Endothelial cell of hepatic sinusoid (primary cell): Measurements from ENCODE around the gene ZNF264.

Experiments used
- in situ Hi-C: cut with HindIII; loops from 2 replicates; pipeline ENCODE4 v1.10.0; 2017; ENCODE audit warnings: low sequenced_read_pairs

Gene ZNF264

GRCh38 chr19:57244513-57244912 lies 53.2 kb downstream of the ZNF264 start:
- in situ Hi-C loops, result loop anchor here (10.0 kb wide), 1 partner anchor 140 kb away; the partner anchor contains the start of gene ZNF548

DNA sequence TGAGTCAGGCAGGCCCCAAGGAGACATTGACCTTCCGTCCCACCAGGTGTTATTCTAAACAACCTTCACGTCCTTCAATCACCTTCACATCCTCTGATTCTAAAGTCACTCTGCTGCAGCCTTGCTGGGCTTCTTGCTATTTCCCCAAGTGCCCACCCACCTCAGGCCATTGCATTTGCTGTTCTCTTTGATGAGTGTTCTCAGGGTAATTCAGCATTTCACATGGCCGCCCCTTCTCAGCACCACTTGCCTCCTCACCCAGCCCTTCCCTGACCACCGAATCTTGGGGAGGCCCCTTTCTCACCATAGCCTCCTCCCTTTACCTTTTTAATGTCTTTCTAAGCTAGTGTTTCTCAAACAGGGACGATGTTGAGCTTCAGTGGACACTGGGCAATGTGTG lies 53.8 kb downstream of the ZNF264 start:
- in situ Hi-C loops, result loop anchor here (10.0 kb wide), 1 partner anchor 140 kb away; the partner anchor contains the start of gene ZNF548

- in situ Hi-C loops, result loop anchor here (10.0 kb wide), 1 partner anchor 139 kb away; the partner anchor contains the start of gene ZNF548
Observed at GRCh38 chr19:57245959-57246358, 54.7 kb downstream of the ZNF264 start.

- in situ Hi-C loops, result loop anchor here (10.0 kb wide), 1 partner anchor 136 kb away; the partner anchor contains the start of gene ZNF548
Observed at GRCh38 chr19:57248646-57249045, 57.3 kb downstream of the ZNF264 start.

DNA sequence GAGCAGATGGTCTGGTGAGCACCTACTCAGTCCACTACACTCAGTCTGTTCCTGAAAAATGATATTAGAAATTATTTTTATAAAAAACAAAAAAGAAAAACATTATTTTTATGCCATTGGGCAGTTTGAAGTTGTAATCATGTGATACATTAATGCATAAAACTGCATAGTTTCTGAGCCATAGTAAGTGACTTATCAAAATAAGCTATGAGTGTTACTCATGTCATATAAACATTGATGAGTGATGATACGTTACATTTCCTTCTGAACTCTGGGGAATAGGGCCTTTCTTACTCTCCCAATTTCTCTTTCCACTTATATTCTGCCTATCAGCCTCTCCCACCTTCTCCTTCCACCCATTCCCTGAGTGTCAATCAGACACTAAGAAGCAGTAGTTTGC lies 58.0 kb downstream of the ZNF264 start:
- in situ Hi-C loops, result loop anchor here (10.0 kb wide), 1 partner anchor 135 kb away; the partner anchor contains the start of gene ZNF548

- in situ Hi-C loops, result loop anchor here (5.0 kb wide), 2 partner anchors 36 to 49 kb away; no protein-coding TSS in a partner anchor
Observed at GRCh38 chr19:57253767-57254166, 62.5 kb downstream of the ZNF264 start.

GRCh38 chr19:57262044-57262443 lies 70.7 kb downstream of the ZNF264 start:
- in situ Hi-C loops, result no loop called here

DNA sequence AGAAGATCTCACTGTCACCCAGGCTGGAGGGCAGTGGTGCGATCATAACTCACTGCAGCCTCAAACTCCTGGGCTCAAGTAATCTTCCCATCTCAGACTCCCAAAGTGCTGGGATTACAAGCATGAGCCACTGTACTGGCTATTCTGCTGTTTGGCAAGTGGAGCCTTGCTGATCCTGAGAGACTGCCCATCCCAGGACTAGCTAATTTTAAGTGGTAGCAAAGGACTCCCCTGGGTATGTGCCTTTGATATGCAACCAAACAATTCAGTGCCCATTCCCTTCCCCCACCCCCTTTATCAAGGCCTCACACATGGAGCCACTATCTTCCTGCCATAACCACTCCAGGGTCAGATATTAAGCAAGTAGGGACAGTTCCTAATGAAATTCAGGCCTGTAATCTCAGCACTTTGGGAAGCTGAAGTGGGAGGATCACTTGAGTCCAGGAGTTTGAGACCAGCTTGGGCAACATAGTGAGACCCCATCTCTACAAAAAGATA lies 72.0 kb downstream of the ZNF264 start:
- in situ Hi-C loops, result no loop called here

DNA sequence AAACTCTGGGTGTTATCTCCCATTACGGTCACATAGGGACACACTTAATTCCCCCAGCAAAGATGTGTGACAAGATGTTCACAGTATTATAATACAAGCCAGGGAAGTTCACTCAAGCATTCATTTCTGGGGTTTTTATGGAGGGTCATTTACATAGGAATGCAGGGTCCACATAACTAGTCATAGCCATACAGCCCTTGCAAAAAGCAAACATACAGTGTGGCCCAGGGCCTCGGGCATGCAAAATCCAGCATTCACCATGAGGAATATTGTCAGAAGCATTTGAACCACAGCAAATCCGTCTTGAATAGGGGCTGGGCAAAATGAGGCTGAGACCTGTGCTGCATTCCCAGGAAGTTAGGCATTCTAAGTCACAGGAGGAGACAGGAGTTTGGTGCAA lies 76.0 kb downstream of the ZNF264 start:
- in situ Hi-C loops, result no loop called here

DNA sequence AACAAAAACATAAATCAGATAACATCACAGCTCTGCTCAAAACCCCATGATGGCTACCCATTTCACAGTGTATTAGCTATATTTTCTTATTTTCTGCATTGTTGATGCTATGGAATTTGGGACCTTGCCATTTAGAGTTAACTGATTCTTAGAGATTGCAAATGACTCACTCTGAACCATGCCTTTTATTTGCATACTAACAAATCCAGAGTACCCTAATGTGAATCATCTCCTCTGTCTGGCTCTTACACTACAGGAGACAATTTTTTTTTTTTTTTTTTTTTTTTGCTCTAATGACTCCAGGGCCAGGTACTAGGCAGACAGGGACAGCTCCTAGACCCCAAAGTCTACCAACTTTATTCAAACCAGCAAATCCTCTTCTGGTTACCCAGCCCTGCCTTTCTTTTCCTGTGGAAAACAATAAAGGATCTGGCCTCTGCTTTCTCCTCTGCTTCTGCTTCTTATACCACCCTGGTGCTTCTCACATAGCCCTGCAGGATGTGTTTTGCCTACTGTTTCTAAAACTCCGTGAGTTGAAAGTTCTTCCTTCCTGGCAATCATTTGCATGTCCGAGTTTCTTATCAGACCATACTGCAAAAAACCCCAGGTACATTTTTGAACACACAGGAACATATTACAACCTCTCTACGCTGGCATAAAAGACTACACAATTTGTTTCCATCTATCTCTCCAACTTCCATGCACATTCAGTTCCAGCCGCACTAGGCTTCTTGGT lies 78.4 kb downstream of the ZNF264 start:
- in situ Hi-C loops, result no loop called here

GRCh38 chr19:57271280-57271679 lies 80.0 kb downstream of the ZNF264 start:
- in situ Hi-C loops, result no loop called here
